K562 (cell line): ENCODE results near the gene MAGI2. TPM values are rescaled to one million over a fixed set of nuclear protein-coding genes. Genes with fewer than 3 reads are reported as not detected.

Experiments
- ATAC-seq: fragments of 200-7000 bp; cut with Tn5 transposase; 3 replicates; pipeline ENCODE4 v1.9.1; 2020; ENCODE audit warnings: moderate library complexity
- BruUV-seq: library from RNA; stranded (reverse); fragments of 400-500 nt; replicated peaks from 2 replicates; lab custom pipeline; 2021; lab: Mats Ljungman, UMichigan
- CTCF ChIA-PET: fragments of 300-600 bp; formaldehyde crosslinking; extraction: SDS; loops from one replicate; lab custom pipeline; 2021; ENCODE audit warnings: low intra/inter-chr PET ratio; lab: Yijun Ruan, JAX
- POLR2A ChIA-PET: fragments of 300-600, 350-650 bp; sonication (Branson Sonifier 250); formaldehyde crosslinking; extraction: SDS; loops from one replicate; lab custom pipeline; 2021; ENCODE audit warnings: antibody characterized with exemption, inconsistent platforms; lab: Yijun Ruan, JAX
- DNase-seq, 4 experiments: peaks; one replicate each; pipeline versions ENCODE4 v3.0.0 to v3.0.0-alpha.2; 2011 to 2018; ENCODE audit warnings: low spot score in 3 of 4, mixed read lengths in 3 of 4; ENCODE audit errors: extremely low read depth in 1 of 4
- FAIRE-seq: peaks from 2 replicates; lab custom pipeline; 2011; peaks lifted over from hg19 to GRCh38; lab: Jason Lieb, UNC
- H2AFZ ChIP-seq: 2 replicates; pipeline ENCODE4 v1.6.0; 2011; ENCODE audit warnings: low read depth, low read length, control low read depth, inconsistent platforms
- H3K27ac ChIP-seq: fragments of 200-600 bp; 3 replicates; pipeline ENCODE4 v1.8.0; 2011; ENCODE audit warnings: low read depth, mild to moderate bottlenecking, control low read depth, inconsistent platforms, low read length, moderate library complexity, mixed read lengths; ENCODE audit errors: extremely low read depth
- H3K27me3 ChIP-seq, 2 experiments: fragments of 300-600 bp in 1 of 2; 2 replicates in 1 of 2; 3 replicates in 1 of 2; pipeline versions ENCODE4 v1.6.0 to v1.8.0; 2011; ENCODE audit warnings: inconsistent platforms in 2 of 2, low read length in 2 of 2, mild to moderate bottlenecking in 1 of 2, mixed read lengths in 1 of 2, moderate library complexity in 1 of 2; ENCODE audit not compliant: control insufficient read depth in 2 of 2, insufficient read depth in 2 of 2
- H3K36me3 ChIP-seq: fragments of 300-600 bp; 3 replicates; pipeline ENCODE4 v1.8.0; 2011; ENCODE audit warnings: mild to moderate bottlenecking, low read length, inconsistent platforms; ENCODE audit not compliant: control insufficient read depth, insufficient read depth
- H3K4me1 ChIP-seq, 2 experiments: fragments of 200-600 bp in 1 of 2; replicated peaks in 1 of 2; 2 replicates in 1 of 2; 3 replicates in 1 of 2; pipeline versions ENCODE4 v1.5.1 to v1.8.0; 2011; ENCODE audit warnings: inconsistent platforms in 2 of 2, low read length in 2 of 2, mild to moderate bottlenecking in 1 of 2, mixed read lengths in 1 of 2, moderate library complexity in 1 of 2; ENCODE audit not compliant: control insufficient read depth in 2 of 2, insufficient read depth in 2 of 2
- H3K4me2 ChIP-seq: 2 replicates; pipeline ENCODE4 v1.6.1; 2011; ENCODE audit warnings: low read length, control low read depth, inconsistent platforms, mixed read lengths; ENCODE audit not compliant: insufficient read depth
- H3K4me3 ChIP-seq: fragments of 200-600 bp; sonication (generic), shearing (Covaris generic); 2 replicates; pipeline ENCODE4 v1.5.1; 2016; ENCODE audit warnings: control low read depth, inconsistent platforms
- H3K79me2 ChIP-seq: fragments of 200-600 bp; 3 replicates; pipeline ENCODE4 v1.8.0; 2011; ENCODE audit warnings: low read length, inconsistent platforms; ENCODE audit not compliant: control insufficient read depth, insufficient read depth
- H3K9ac ChIP-seq, 2 experiments: 2 replicates each; pipeline versions ENCODE4 v1.6.0 to v1.6.1; 2011; ENCODE audit warnings: low read depth in 2 of 2, low read length in 2 of 2, control low read depth in 1 of 2, inconsistent platforms in 1 of 2, mild to moderate bottlenecking in 1 of 2, mixed read lengths in 1 of 2; ENCODE audit not compliant: insufficient read depth in 1 of 2
- H3K9me1 ChIP-seq: one replicate; pipeline ENCODE4 v1.6.0; 2011; ENCODE audit warnings: inconsistent platforms, mild to moderate bottlenecking, low read length, moderate library complexity; ENCODE audit not compliant: control insufficient read depth, insufficient read depth
- H3K9me3 ChIP-seq: replicated peaks from 2 replicates; pipeline ENCODE4 v1.5.1; 2011; ENCODE audit warnings: low read depth, low read length, inconsistent platforms; ENCODE audit not compliant: control insufficient read depth, insufficient read depth
- H4K20me1 ChIP-seq: replicated peaks from 2 replicates; pipeline ENCODE4 v1.6.1; 2011; ENCODE audit warnings: low read length, inconsistent platforms, mixed read lengths; ENCODE audit not compliant: control insufficient read depth, insufficient read depth
- ARHGAP35 ChIP-seq: fragments of 450-650 bp; IDR thresholded peaks from 2 replicates; pipeline ENCODE4 v1.6.1; 2018; ENCODE audit not compliant: partially characterized antibody
- CAMTA2 ChIP-seq: fragments of 250-450 bp; sonication (Bioruptor Pico); conservative IDR thresholded peaks from 2 replicates; pipeline ENCODE4 v1.5.1; 2022
- CBFA2T2 ChIP-seq: fragments of 450-650 bp; conservative IDR thresholded peaks from 2 replicates; pipeline ENCODE4 v1.6.1; 2017; ENCODE audit warnings: mild to moderate bottlenecking
- EP400 ChIP-seq: fragments of 450-650 bp; IDR thresholded peaks from 2 replicates; pipeline ENCODE4 v1.6.1; 2017; ENCODE audit warnings: antibody characterized with exemption, mild to moderate bottlenecking, moderate library complexity
- HMG20B ChIP-seq: fragments of 250-450 bp; sonication (Bioruptor Pico); IDR thresholded peaks from 2 replicates; pipeline ENCODE4 v1.5.0; 2021; ENCODE audit warnings: mild to moderate bottlenecking
- ID3 ChIP-seq, 2 experiments: fragments of 250-450 bp in 1 of 2; fragments of 450-650 bp in 1 of 2; sonication (Bioruptor Pico) in 1 of 2; IDR thresholded peaks; 2 replicates each; pipeline versions ENCODE4 v1.6.1 to v1.8.0; 2016 to 2021; ENCODE audit warnings: mild to moderate bottlenecking in 2 of 2, moderate library complexity in 2 of 2, missing compliant biosample characterization in 1 of 2, missing genetic modification characterization in 1 of 2
- L3MBTL2 ChIP-seq: fragments of 450-650 bp; IDR thresholded peaks from 2 replicates; pipeline ENCODE4 v1.6.1; 2016; ENCODE audit warnings: mild to moderate bottlenecking, moderate library complexity
- MTA1 ChIP-seq: fragments of 450-650 bp; IDR thresholded peaks from 2 replicates; pipeline ENCODE4 v1.6.1; 2017; ENCODE audit warnings: borderline replicate concordance
- PREB ChIP-seq: sonication (generic); formaldehyde crosslinking; IDR thresholded peaks from 2 replicates; pipeline ENCODE4 v1.8.1; 2023; ENCODE audit warnings: mild to moderate bottlenecking, missing genetic modification reagents
- TAF7 ChIP-seq: fragments of 450-650 bp; IDR thresholded peaks from 2 replicates; pipeline ENCODE4 v1.6.1; 2016; ENCODE audit warnings: missing genetic modification characterization, missing compliant biosample characterization
- USF2 ChIP-seq: sonication (generic); formaldehyde crosslinking; IDR thresholded peaks from 2 replicates; pipeline ENCODE4 v1.5.0; 2020; ENCODE audit warnings: missing genetic modification reagents
- XRCC5 ChIP-seq: fragments of 200-400 bp; formaldehyde crosslinking; IDR thresholded peaks from 2 replicates; pipeline ENCODE4 v1.6.1; 2017; ENCODE audit warnings: low read depth, mild to moderate bottlenecking, low read length
- ZBTB8A ChIP-seq: fragments of 450-650 bp; IDR thresholded peaks from 2 replicates; pipeline ENCODE4 v1.6.1; 2018; ENCODE audit warnings: mild to moderate bottlenecking, moderate library complexity; ENCODE audit not compliant: partially characterized antibody
- WGBS: fragments of 100-300 bp; shearing (Covaris generic); methylation state at CpG from one replicate; pipeline ENCODE4 v1.1.6; 2016; ENCODE audit warnings: low coverage, mixed read lengths; ENCODE audit not compliant: insufficient coverage; ENCODE audit errors: missing lambda C conversion rate; 5-methylcytosine and 5-hydroxymethylcytosine counted together
- in situ Hi-C: fragments of 300-500 bp; cut with MboI; formaldehyde crosslinking; loops from 4 replicates; pipeline ENCODE4 v1.15.0; 2018; ENCODE audit warnings: inconsistent platforms, mixed read lengths
- intact Hi-C: fragments of 100-400 bp; cut with micrococcal nuclease; formaldehyde crosslinking; loops from 2 replicates; pipeline ENCODE4 v1.14.2; 2022
- polyA plus RNA-seq, 8 experiments: library from polyadenylated mRNA; depleted of rRNA in 4 of 8; stranded (reverse) in 5 of 8; unstranded in 3 of 8; fragments of >200 nt; fragmentation: Nextera tagmentation in 2 of 8; fragmentation: Illumina TruSeq in 1 of 8; extraction: Ambion mirVana in 2 of 8; extraction: Trizol in 1 of 8; gene quantifications; 2 replicates each; pipeline versions ENCODE4 v1.2.1 to v1.2.3, GENCODE V29; 2011 to 2014; ENCODE audit warnings: inconsistent platforms in 1 of 8, missing spikeins in 1 of 8
- total RNA-seq, 7 experiments: library from RNA; depleted of rRNA in 6 of 7; stranded (reverse); fragments of >200 nt in 6 of 7; fragmentation: Illumina TruSeq in 2 of 7; extraction: Trizol in 2 of 7; gene quantifications; 2 replicates each; pipeline versions ENCODE4 v1.2.1 to v1.2.3, GENCODE V29; 2011 to 2021; ENCODE audit warnings: low replicate concordance in 1 of 7

The MAGI2 gene
- total and polyA plus RNA-seq, 9 of the 15 experiments (the other 6 are each of a cell fraction or from before 2014, with no cell fraction given), result 0.27 to 1.4 (median 0.70) TPM

- ATAC-seq, result no peak
Observed at GRCh38 chr7:78203042-78203720, 1250.3 kb downstream of the MAGI2 start.

More at GRCh38 chr7:78203042-78203720, 1250.3 kb downstream of the MAGI2 start:
- no peaks in the 10 kb centered on the region for H4K20me1 ChIP-seq
- FAIRE-seq (no peak), DNase-seq (no peak)
- ChIA-PET POLR2A (no interaction called here), CTCF (no interaction called here)
- H2AFZ ChIP-seq, result no peak overlapping the region
- no peaks in the 10 kb centered on the region; a peak in 1 of 5 replicates for H3K27me3 ChIP-seq
- intact Hi-C loops (no loop called here), in situ Hi-C loops (loop anchor here (25.0 kb wide), 1 partner anchor 541 kb away; no protein-coding TSS in a partner anchor)
- no peaks in the 10 kb centered on the region for H3K4me1 ChIP-seq
- no peaks in the 10 kb centered on the region for H3K9me3 ChIP-seq
- no peaks in the 10 kb centered on the region for H3K9me1 ChIP-seq
- no peak overlapping the region for H3K27ac ChIP-seq
- H3K79me2 ChIP-seq, result no peaks in the 10 kb centered on the region
- H3K4me3 ChIP-seq, result no peak overlapping the region
- H3K36me3 ChIP-seq, result no peaks in the 10 kb centered on the region
- no peak for TF ChIP-seq MTA1
- no peak for TF ChIP-seq HMG20B (CRISPR knock-in tag)
- TF ChIP-seq CBFA2T2, result no peak
- TF ChIP-seq ARHGAP35, result no peak
- no peak for TF ChIP-seq ID3 (CRISPR knock-in tag; IDR thresholded peaks at IDR 0.05)
- TF ChIP-seq ID3 (tag; IDR thresholded peaks at IDR 0.05), result no peak
- TF ChIP-seq EP400, result no peak
- no peak for TF ChIP-seq TAF7 (tag)
- TF ChIP-seq PREB (CRISPR knock-in tag), result no peak
- TF ChIP-seq CAMTA2 (CRISPR knock-in tag), result no peak
- TF ChIP-seq ZBTB8A, result no peak
- TF ChIP-seq L3MBTL2, result no peak
- TF ChIP-seq USF2 (CRISPR knock-in tag), result no peak
- TF ChIP-seq XRCC5, result no peak
- H3K9ac ChIP-seq, result no peak overlapping the region
- no TSS peak for BruUV-seq
- 0% methylated on average over 7 of the region's 7 CpGs for WGBS
- no peak overlapping the region for H3K4me2 ChIP-seq
